ENCODE measurements around the gene HDAC4. TPM values are rescaled to one million over a fixed set of nuclear protein-coding genes. Genes with fewer than 3 reads are reported as not detected.

The HDAC4 gene
- total and polyA plus RNA-seq, 7 donors, result 7.9 to 329 (median 129) TPM

DNA sequence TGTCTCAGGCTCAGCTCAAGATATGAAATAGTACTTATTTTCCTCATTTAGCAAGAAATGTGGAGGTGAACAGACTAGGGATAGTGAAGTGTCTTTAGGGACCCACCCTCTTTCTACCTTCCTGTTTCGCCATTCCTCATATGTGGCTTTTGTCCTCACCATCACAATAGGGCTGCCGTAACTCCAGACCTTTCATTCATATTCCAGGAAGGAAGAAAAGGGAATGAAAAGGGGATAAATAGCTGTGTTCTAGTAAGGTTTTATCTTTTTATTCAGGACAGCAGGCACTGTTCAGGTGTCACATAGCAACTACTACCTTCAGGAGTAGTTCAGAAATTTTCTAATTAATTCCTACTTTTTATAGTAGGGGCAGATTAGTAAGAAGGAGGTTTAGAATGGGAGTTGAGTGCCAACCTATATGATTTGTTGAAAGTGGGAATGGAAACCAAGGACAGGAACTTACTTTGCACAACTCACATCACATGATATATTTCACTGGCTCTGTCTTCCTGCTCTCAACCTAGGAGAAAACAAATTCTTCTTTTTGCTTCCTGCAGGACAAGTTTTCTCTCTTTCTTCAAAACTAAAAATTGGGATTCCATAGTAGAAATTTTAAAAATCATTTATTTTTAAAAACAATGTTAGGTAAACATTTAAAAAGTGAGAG lies 36.0 kb upstream of the HDAC4 start:
- no peak overlapping the region for H3K27ac ChIP-seq
- WGBS, 3 donors, result 97 to 98% (median 98%) methylated on average over 2 of the region's 2 CpGs
- no peak overlapping the region for H3K4me3 ChIP-seq
- no peaks in the 10 kb centered on the region for H3K9me3 ChIP-seq
- peaks cover 0 to 16% (median 3%) of the 10 kb centered on the region in 3 donors for H3K27me3 ChIP-seq (ENCODE audit: insufficient read depth in 3 of 3, low read length in 2 of 3)
- no peak for DNase-seq
- no peaks in the 10 kb centered on the region for H3K4me1 ChIP-seq
- TF ChIP-seq, protein P1, sequence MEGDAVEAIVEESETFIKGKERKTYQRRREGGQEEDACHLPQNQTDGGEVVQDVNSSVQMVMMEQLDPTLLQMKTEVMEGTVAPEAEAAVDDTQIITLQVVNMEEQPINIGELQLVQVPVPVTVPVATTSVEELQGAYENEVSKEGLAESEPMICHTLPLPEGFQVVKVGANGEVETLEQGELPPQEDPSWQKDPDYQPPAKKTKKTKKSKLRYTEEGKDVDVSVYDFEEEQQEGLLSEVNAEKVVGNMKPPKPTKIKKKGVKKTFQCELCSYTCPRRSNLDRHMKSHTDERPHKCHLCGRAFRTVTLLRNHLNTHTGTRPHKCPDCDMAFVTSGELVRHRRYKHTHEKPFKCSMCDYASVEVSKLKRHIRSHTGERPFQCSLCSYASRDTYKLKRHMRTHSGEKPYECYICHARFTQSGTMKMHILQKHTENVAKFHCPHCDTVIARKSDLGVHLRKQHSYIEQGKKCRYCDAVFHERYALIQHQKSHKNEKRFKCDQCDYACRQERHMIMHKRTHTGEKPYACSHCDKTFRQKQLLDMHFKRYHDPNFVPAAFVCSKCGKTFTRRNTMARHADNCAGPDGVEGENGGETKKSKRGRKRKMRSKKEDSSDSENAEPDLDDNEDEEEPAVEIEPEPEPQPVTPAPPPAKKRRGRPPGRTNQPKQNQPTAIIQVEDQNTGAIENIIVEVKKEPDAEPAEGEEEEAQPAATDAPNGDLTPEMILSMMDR (IDR thresholded peaks at IDR 0.05), result no peak
- intact Hi-C loops (cut with DNase I), result loop anchor here in 1 of 2 donors (10.0 kb wide), 1 partner anchor 1368 kb away; no protein-coding TSS in a partner anchor
- H3K36me3 ChIP-seq (ENCODE audit: insufficient read depth in 1 of 2, low read depth in 1 of 2), result no peaks in the 10 kb centered on the region
- ATAC-seq, result no peak

DNA sequence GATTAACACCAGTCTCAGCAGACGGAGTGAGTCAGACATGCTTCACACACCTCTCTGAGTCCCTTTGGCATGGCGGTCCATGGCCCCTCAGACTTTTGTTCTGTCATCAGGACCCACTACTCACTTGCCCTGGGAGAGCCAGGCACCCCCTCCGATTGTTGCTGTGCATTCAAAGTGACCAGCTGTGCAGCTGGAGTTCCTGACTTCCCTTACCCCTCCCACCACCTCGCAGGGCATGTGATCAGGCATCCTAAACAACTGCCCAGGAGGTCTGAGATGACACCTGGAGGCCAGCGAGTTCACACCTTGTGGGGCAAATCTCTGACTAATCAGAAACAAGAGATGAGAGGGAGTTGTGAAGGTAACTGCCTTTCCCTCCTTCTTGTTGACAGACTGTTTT lies 35.3 kb upstream of the HDAC4 start:
- TF ChIP-seq, protein P1 (IDR thresholded peaks at IDR 0.05), result no peak
- Histone ChIP-seq H3K9me3 (no peaks in the 10 kb centered on the region), H3K4me3 (no peak overlapping the region), H3K4me1 (no peaks in the 10 kb centered on the region), H3K27me3 (ENCODE audit: insufficient read depth in 3 of 3, low read length in 2 of 3) (peaks cover 0 to 15% (median 3%) of the 10 kb centered on the region in 3 donors), H3K27ac (no peak overlapping the region), H3K36me3 (ENCODE audit: insufficient read depth in 1 of 2, low read depth in 1 of 2) (no peaks in the 10 kb centered on the region)
- WGBS, 3 donors, result 80 to 89% (median 86%) methylated on average over 5 of the region's 5 CpGs
- no peak for ATAC-seq
- intact Hi-C loops (cut with DNase I), result loop anchor here in 1 of 2 donors (10.0 kb wide), 1 partner anchor 1369 kb away; no protein-coding TSS in a partner anchor
- no peak for DNase-seq

DNA sequence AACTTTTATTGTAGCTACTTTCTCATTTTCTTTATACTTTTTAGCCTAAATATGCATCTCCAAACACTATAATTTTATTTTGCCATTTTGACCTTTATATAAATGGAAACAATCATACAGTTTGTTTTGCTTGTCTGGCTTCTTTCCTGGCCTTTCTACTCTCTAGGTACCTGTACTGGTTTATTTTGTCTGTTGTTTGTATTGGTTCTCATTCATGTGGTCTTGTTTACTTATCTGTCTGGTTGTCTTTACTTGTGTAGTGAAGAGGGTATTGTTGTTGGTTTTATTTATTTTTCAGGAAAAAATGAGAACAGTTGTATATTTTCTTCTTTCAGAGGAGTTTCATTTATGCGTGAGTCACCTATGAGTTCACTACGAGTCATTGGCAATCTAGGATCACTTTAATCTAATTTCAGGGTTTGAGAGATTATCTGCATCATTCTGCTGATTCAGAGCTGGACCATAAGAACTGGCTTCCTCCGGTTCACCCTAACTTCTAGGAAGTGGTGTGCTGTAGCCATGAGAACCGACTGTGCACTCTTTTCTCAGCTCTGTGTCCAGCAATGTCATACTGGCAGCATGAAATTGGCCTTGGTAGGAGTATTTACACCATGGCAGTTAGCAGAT lies 33.1 kb upstream of the HDAC4 start:
- no peak overlapping the region for H3K4me3 ChIP-seq
- no peaks in the 10 kb centered on the region for H3K4me1 ChIP-seq
- DNase-seq (no peak), ATAC-seq (no peak)
- H3K9me3 ChIP-seq, result no peaks in the 10 kb centered on the region
- intact Hi-C loops (cut with DNase I), result loop anchor here in 1 of 2 donors (10.0 kb wide), 1 partner anchor 1371 kb away; no protein-coding TSS in a partner anchor
- no peaks in the 10 kb centered on the region for H3K27me3 ChIP-seq (ENCODE audit: insufficient read depth in 3 of 3, low read length in 2 of 3)
- no peaks in the 10 kb centered on the region for H3K36me3 ChIP-seq (ENCODE audit: insufficient read depth in 1 of 2, low read depth in 1 of 2)
- 38 to 73% (median 51%) methylated on average over 4 of the region's 4 CpGs for WGBS, 3 donors
- no peak overlapping the region for H3K27ac ChIP-seq
- TF ChIP-seq, protein P1 (IDR thresholded peaks at IDR 0.05), result no peak

DNA sequence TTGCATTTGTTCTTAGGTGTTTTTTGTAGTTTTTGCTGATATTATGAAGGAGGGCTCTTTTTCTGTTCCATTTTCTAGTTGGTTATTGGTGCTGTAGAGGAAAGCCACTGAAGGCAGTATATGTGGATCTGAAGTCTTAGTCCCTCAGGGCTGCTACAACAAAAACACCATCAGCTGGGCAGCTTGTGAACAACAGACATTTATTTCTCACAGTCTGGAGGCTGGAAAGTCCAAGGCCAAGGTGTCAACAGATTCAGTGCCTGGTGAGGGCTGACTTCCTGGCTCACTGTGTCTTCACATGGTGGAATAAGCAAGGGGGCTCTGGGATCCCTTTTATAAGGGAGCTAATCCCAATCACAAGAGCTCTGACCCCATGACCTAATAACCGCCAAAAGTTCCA lies 31.4 kb upstream of the HDAC4 start:
- Histone ChIP-seq H3K9me3 (no peaks in the 10 kb centered on the region), H3K27me3 (ENCODE audit: insufficient read depth in 3 of 3, low read length in 2 of 3) (no peaks in the 10 kb centered on the region), H3K4me3 (no peak overlapping the region), H3K36me3 (ENCODE audit: insufficient read depth in 1 of 2, low read depth in 1 of 2) (no peaks in the 10 kb centered on the region), H3K4me1 (no peaks in the 10 kb centered on the region), H3K27ac (no peak overlapping the region)
- TF ChIP-seq, protein P1 (IDR thresholded peaks at IDR 0.05), result no peak
- no peak for DNase-seq
- intact Hi-C loops (cut with DNase I), result loop anchor here in 1 of 2 donors (10.0 kb wide), 1 partner anchor 1373 kb away; no protein-coding TSS in a partner anchor
- ATAC-seq, result no peak
- WGBS, 3 donors, result 96 to 100% (median 100%) methylated on average over 1 of the region's 1 CpG

Data from psoas muscle (tissue), 8 donors.